Osteoblast (primary cell): Measurements from ENCODE around the gene RIN3. TPM values are rescaled to one million over a fixed set of nuclear protein-coding genes. Genes with fewer than 3 reads are reported as not detected.

Experiments used
- DNase-seq: peaks from one replicate; pipeline ENCODE4 v3.0.0; 2011; ENCODE audit warnings: low spot score, mixed read lengths; ENCODE audit not compliant: insufficient read length; ENCODE audit errors: missing footprints
- H2AFZ ChIP-seq: 2 replicates; pipeline ENCODE4 v1.6.0; 2011; ENCODE audit warnings: mild to moderate bottlenecking, low read length
- H3K27ac ChIP-seq: 2 replicates; pipeline ENCODE4 v1.5.1; 2011; ENCODE audit warnings: mild to moderate bottlenecking, low read depth, low read length, moderate library complexity
- H3K27me3 ChIP-seq: 2 replicates; pipeline ENCODE4 v1.6.0; 2012; ENCODE audit warnings: mild to moderate bottlenecking, control low read depth, inconsistent platforms, low read length, moderate library complexity; ENCODE audit not compliant: insufficient read depth
- H3K36me3 ChIP-seq: 2 replicates; pipeline ENCODE4 v1.5.1; 2011; ENCODE audit warnings: mild to moderate bottlenecking, low read length, control low read depth, moderate library complexity; ENCODE audit not compliant: insufficient read depth
- H3K4me1 ChIP-seq: 2 replicates; pipeline ENCODE4 v1.5.1; 2011; ENCODE audit warnings: mild to moderate bottlenecking, low read length, control low read depth, moderate library complexity; ENCODE audit not compliant: insufficient read depth
- H3K4me2 ChIP-seq: 2 replicates; pipeline ENCODE4 v1.6.0; 2011; ENCODE audit warnings: mild to moderate bottlenecking, low read length; ENCODE audit not compliant: insufficient read depth
- H3K4me3 ChIP-seq: fragments of 200-600 bp; sonication (generic); 3 replicates; pipeline ENCODE4 v1.5.1; 2012; ENCODE audit warnings: mild to moderate bottlenecking, low read length, inconsistent platforms; ENCODE audit not compliant: insufficient read depth
- H3K79me2 ChIP-seq: 2 replicates; pipeline ENCODE4 v1.6.0; 2012; ENCODE audit warnings: mild to moderate bottlenecking, low read length, control low read depth, inconsistent platforms; ENCODE audit not compliant: insufficient read depth
- H3K9me3 ChIP-seq: 2 replicates; pipeline ENCODE4 v1.5.1; 2011; ENCODE audit warnings: low read depth, low read length, control low read depth
- H4K20me1 ChIP-seq: 2 replicates; pipeline ENCODE4 v1.6.0; 2012; ENCODE audit warnings: mild to moderate bottlenecking, low read length, control low read depth; ENCODE audit not compliant: insufficient read depth
- total RNA-seq: library from RNA; depleted of rRNA; stranded (reverse); fragments of >200 nt; gene quantifications from 2 replicates; pipeline ENCODE4 v1.2.3, GENCODE V29; 2012
- TF ChIP-seq, protein P1 (sequence below): IDR thresholded peaks from 2 replicates; pipeline ENCODE4 v1.5.1; 2011; ENCODE audit warnings: mild to moderate bottlenecking, low read depth, low read length, moderate library complexity; ENCODE audit errors: extremely low read depth

Gene RIN3
- total RNA-seq, 1 donor: 7.6 TPM

GRCh38 chr14:92581206-92581605, 67.6 kb downstream of the RIN3 start:
- Histone ChIP-seq H3K4me3 (no peak overlapping the region), H3K36me3 (peaks cover 25% of the 10 kb centered on the region), H2AFZ (no peak overlapping the region), H3K27ac (no peak overlapping the region), H3K4me2 (no peak overlapping the region), H3K9me3 (no peaks in the 10 kb centered on the region), H3K79me2 (no peaks in the 10 kb centered on the region), H4K20me1 (no peaks in the 10 kb centered on the region), H3K27me3 (no peaks in the 10 kb centered on the region), H3K4me1 (peaks cover 24% of the 10 kb centered on the region)
- TF ChIP-seq, protein P1, sequence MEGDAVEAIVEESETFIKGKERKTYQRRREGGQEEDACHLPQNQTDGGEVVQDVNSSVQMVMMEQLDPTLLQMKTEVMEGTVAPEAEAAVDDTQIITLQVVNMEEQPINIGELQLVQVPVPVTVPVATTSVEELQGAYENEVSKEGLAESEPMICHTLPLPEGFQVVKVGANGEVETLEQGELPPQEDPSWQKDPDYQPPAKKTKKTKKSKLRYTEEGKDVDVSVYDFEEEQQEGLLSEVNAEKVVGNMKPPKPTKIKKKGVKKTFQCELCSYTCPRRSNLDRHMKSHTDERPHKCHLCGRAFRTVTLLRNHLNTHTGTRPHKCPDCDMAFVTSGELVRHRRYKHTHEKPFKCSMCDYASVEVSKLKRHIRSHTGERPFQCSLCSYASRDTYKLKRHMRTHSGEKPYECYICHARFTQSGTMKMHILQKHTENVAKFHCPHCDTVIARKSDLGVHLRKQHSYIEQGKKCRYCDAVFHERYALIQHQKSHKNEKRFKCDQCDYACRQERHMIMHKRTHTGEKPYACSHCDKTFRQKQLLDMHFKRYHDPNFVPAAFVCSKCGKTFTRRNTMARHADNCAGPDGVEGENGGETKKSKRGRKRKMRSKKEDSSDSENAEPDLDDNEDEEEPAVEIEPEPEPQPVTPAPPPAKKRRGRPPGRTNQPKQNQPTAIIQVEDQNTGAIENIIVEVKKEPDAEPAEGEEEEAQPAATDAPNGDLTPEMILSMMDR: no peak
- DNase-seq: no peak

DNA sequence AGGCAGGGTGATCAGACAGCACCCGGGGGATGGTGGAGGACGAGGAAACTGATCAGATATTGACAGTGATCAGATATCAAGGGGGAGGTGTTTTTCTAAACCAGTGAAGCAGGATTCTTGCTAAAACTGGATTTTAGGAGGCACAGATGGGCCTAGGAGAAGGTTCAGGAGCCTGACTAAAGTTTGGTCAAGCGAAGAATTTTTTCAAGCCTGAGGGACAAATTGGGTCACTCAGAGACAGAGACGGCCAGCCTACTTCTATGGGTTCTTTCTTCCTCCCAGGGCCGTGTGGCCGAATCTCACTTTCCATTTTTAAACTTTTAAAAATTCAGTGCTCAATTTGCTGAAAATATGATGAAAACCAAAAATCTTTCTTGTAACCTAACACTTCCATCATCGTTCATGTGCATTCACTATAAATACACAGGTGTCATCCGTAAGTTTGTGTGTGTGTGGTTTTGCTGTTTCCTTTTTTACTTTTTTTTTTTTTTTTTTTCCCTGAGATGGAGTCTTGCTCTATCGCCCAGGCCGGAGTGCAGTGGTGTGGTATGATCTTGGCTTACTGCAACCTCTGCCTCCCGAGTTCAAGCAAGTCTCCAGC, 68.5 kb downstream of the RIN3 start:
- Histone ChIP-seq H4K20me1 (no peaks in the 10 kb centered on the region), H3K36me3 (peaks cover 25% of the 10 kb centered on the region), H3K79me2 (no peaks in the 10 kb centered on the region), H3K4me3 (no peak overlapping the region), H3K27ac (no peak overlapping the region), H2AFZ (no peak overlapping the region), H3K27me3 (no peaks in the 10 kb centered on the region), H3K4me2 (no peak overlapping the region), H3K4me1 (peaks cover 31% of the 10 kb centered on the region), H3K9me3 (no peaks in the 10 kb centered on the region)
- TF ChIP-seq, protein P1: no peak
- no peak for DNase-seq

DNA sequence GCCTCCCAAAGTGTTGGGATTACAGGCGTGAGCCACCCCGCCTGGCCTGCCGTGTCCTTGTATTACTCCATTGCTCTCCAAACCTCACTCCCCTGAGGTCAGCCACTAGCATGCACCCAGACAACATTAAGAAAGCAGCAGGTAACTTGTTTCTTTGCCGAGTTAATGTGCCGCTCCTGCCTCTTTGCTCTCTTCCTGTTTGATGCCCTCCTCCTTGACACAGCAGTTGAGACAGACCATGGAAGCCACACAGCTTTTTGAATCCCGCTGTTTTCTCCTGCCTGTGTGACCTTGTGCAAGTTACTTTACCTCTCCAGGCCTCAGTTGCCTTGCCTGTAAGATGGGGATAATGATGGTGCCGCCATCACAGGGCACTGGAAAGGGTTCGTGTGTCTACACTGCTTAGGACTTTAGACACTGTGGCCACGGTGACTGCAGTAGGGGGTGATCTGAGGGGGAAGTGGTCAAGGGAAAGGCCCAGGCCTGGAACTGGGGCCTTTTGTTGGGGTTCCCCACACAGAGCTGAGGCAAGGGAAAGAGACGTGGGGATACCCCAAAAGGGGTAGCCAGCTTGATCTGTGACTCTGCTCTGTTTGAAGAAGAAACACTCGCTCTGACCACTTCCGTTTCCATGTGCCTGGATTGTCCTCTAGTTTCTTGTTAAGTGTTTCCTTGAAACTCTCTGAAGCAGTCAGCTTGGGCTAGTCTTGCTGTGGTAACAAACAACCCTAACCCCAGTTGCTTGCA, 69.3 kb downstream of the RIN3 start:
- no peaks in the 10 kb centered on the region for H3K79me2 ChIP-seq
- H2AFZ ChIP-seq: no peak overlapping the region
- no peaks in the 10 kb centered on the region for H4K20me1 ChIP-seq
- peaks cover 19% of the 10 kb centered on the region for H3K36me3 ChIP-seq
- H3K4me2 ChIP-seq: no peak overlapping the region
- DNase-seq: no peak
- H3K4me1 ChIP-seq: peaks cover 34% of the 10 kb centered on the region
- H3K27me3 ChIP-seq: no peaks in the 10 kb centered on the region
- H3K27ac ChIP-seq: no peak overlapping the region
- no peaks in the 10 kb centered on the region for H3K9me3 ChIP-seq
- TF ChIP-seq, protein P1: no peak
- H3K4me3 ChIP-seq: no peak overlapping the region

DNA sequence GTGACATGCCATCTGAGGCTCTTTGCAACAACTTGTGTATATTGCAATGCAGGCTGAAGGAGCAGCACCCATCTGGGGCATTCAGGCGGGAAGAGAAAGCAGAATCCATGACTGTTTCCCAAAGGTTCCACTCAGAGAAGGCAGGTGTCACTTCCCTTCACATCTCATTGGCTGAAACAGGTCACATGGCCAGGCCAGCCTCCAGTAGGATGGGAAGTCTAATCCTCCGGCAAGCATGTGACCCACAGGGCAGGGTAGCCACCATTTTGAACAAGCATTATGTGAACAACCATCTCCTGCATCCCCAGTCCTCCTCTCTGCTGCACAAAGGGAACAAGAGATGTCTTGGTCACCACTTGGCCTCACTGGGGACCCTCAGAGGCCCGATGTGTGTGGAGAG, 70.6 kb downstream of the RIN3 start:
- Histone ChIP-seq H3K4me1 (peaks cover 23% of the 10 kb centered on the region), H4K20me1 (no peaks in the 10 kb centered on the region), H3K9me3 (no peaks in the 10 kb centered on the region), H3K4me2 (no peak overlapping the region), H2AFZ (no peak overlapping the region), H3K79me2 (no peaks in the 10 kb centered on the region), H3K27me3 (no peaks in the 10 kb centered on the region), H3K27ac (no peak overlapping the region), H3K36me3 (peaks cover 17% of the 10 kb centered on the region), H3K4me3 (no peak overlapping the region)
- TF ChIP-seq, protein P1: no peak
- DNase-seq: no peak
